Sigmoid colon (tissue), 4 donors: Measurements from ENCODE around the gene EWSR1.

Source experiments
- POLR2A ChIP-seq, 2 donors: fragments of 450-650 bp; IDR thresholded peaks; one replicate each; pipeline ENCODE4 v1.6.1; 2016; ENCODE audit warnings: antibody characterized with exemption in 2 of 2, mild to moderate bottlenecking in 2 of 2, moderate library complexity in 2 of 2
- POLR2AphosphoS5 ChIP-seq, 4 donors: sonication (generic); formaldehyde crosslinking; IDR thresholded peaks; one replicate each; pipeline ENCODE4 v1.6.1; 2017; ENCODE audit warnings: antibody characterized with exemption in 4 of 4
- TF ChIP-seq, protein P1 (sequence below), 4 experiments: fragments of 450-650 bp in 3 of 4; fragments of 200-600 bp in 1 of 4; IDR thresholded peaks; one replicate each; pipeline ENCODE4 v1.5.1; 2016 to 2019; ENCODE audit warnings: antibody characterized with exemption in 4 of 4, mild to moderate bottlenecking in 3 of 4, moderate library complexity in 2 of 4

DNA sequence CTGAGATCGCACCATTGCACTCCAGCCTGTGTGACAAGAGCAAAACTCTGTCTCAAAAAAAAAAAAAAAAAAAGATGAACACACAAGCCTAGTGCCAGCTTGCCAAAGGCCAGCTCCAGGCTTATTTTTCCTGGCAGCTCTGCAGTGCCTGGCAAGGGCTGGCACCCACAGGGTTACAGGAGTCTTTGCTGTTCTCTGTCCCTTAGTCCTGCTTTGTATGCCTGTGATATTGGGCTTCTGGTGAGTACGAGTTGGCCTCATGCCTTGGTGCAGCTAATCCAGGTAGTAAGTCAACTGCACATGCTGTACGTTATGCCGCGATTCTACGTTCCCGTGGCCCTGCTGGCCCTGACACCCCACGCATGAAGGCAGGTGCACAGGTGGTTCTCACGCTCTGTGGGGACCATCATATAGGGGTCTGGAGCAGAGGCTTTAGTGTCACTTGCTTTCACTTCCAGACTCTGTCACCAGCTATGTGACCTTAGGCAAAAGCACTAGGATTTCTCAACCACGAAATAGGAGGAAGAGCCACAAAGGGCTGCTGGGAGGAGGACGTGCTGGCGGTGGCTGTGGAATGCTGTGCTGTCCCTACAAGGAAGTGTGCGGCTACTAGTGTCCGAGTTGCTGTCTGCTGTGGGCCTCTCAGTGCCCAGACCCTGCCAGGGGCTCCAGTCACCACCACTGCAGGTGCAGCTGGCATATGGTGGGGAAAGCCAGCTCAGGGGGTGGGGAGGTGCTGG, 68.9 kb downstream of the EWSR1 start:
- TF ChIP-seq POLR2AphosphoS5 (IDR thresholded peaks at IDR 0.05) (no peak), POLR2A (IDR thresholded peaks at IDR 0.05) (no peak)
- TF ChIP-seq, protein P1, sequence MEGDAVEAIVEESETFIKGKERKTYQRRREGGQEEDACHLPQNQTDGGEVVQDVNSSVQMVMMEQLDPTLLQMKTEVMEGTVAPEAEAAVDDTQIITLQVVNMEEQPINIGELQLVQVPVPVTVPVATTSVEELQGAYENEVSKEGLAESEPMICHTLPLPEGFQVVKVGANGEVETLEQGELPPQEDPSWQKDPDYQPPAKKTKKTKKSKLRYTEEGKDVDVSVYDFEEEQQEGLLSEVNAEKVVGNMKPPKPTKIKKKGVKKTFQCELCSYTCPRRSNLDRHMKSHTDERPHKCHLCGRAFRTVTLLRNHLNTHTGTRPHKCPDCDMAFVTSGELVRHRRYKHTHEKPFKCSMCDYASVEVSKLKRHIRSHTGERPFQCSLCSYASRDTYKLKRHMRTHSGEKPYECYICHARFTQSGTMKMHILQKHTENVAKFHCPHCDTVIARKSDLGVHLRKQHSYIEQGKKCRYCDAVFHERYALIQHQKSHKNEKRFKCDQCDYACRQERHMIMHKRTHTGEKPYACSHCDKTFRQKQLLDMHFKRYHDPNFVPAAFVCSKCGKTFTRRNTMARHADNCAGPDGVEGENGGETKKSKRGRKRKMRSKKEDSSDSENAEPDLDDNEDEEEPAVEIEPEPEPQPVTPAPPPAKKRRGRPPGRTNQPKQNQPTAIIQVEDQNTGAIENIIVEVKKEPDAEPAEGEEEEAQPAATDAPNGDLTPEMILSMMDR (IDR thresholded peaks at IDR 0.05): no peak
